ENCODE measurements around the gene ZNF488.

The ZNF488 gene

GRCh38 chr10:47348138-47348651 lies 35.9 kb downstream of the ZNF488 start, which contains the start of gene RBP3:
Gene RBP3 (plus strand): TSS chr10:47348363. CDS start chr10:47348485, 122 bp downstream.
- no peak for TF ChIP-seq CTCF (IDR thresholded peaks at IDR 0.05; ENCODE audit: control insufficient read depth, insufficient read depth, low read depth, low read length, missing control alignments)
- DNase-seq (ENCODE audit: low read depth), result no peak
- no peak within 1 kb of the TSS for H3K4me3 ChIP-seq (ENCODE audit: control insufficient read depth, low read depth, low read length)

GRCh38 chr10:47347303-47347675 lies 36.8 kb downstream of the ZNF488 start:
- no peak for DNase-seq (ENCODE audit: low read depth)
- TF ChIP-seq CTCF (IDR thresholded peaks at IDR 0.05; ENCODE audit: control insufficient read depth, insufficient read depth, low read depth, low read length, missing control alignments), result no peak
- H3K4me3 ChIP-seq (ENCODE audit: control insufficient read depth, low read depth, low read length), result no peak overlapping the region

- no peak overlapping the region for H3K4me3 ChIP-seq (ENCODE audit: control insufficient read depth, low read depth, low read length)
- no peak for DNase-seq (ENCODE audit: low read depth)
- TF ChIP-seq CTCF (IDR thresholded peaks at IDR 0.05; ENCODE audit: control insufficient read depth, insufficient read depth, low read depth, low read length, missing control alignments), result no peak
Observed at GRCh38 chr10:47346581-47347302, 37.4 kb downstream of the ZNF488 start.

- no peak for DNase-seq (ENCODE audit: low read depth)
- no peak for TF ChIP-seq CTCF (IDR thresholded peaks at IDR 0.05; ENCODE audit: control insufficient read depth, insufficient read depth, low read depth, low read length, missing control alignments)
Observed at GRCh38 chr10:47344996-47345870, 38.9 kb downstream of the ZNF488 start.

GRCh38 chr10:47340608-47341170 lies 43.4 kb downstream of the ZNF488 start:
- TF ChIP-seq CTCF (IDR thresholded peaks at IDR 0.05; ENCODE audit: control insufficient read depth, insufficient read depth, low read depth, low read length, missing control alignments), result peak; percentile 96
- no peak overlapping the region for H3K4me3 ChIP-seq (ENCODE audit: control insufficient read depth, low read depth, low read length)
- no peak for DNase-seq (ENCODE audit: low read depth)

More at GRCh38 chr10:47344996-47345870, 38.9 kb downstream of the ZNF488 start:
- H3K4me3 ChIP-seq (ENCODE audit: control insufficient read depth, low read depth, low read length), result no peak overlapping the region
